ENCODE measurements around the gene MAGEB17.
"Not testable (repeated sequence)": the region's sequence is repeated elsewhere in the genome, so short reads cannot be mapped to it uniquely, and the experiment has no call there.

Gene MAGEB17

DNA sequence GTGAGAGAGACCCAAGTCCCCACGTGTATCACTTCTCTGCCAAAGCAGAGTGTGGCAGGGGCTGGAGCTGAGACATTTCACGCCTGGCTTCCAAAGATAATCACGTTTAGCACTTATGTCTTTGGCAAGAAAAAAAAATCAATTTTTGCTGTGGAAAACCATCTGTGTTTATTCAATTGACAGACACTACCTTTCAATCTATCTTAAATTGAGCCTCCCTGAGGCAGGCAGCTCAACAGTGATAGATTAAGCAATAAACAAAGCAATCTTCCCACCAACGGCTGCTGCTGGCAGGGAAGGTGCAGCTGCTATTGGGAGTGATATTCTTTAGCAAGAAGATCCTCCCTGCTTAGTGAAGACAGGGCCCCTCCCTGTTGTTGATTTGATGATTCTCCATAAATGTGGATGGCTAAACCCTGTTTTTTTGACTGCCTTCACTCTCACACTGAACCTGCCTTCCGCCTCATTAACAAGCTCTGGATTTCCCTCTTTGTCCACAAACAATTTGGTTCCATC lies 11.6 kb upstream of the MAGEB17 start:
- intact Hi-C loops (cut with DNase I), result no loop called here
- no peak for DNase-seq

DNA sequence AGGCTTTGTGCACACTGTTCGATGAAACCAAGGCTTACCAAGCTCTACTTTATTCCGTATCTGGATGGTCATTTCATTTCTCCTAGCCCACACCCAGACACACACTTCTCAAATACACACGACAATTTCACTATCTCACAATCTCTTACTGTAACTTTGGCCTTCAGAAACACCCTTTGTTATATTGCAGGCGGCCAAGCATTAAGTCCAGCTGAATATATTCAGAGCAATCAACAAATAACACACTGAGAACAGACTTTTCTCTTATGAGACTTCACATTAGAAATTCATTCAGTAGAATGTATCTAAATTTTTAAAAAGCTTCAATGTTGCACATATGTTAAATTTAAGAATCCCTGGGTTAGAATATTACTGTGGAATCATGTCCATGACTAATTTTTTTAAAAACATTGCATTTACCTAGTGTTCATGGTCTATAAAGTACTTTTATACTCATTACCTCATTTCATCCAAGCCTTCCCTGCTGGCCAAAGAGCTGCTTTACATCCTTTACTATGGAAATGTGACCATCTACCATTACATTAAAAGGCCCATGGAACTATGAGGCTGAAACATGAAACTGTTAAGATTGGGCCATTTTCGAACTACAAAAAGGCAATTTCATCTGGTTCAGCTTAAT lies 10.5 kb upstream of the MAGEB17 start:
- DNase-seq, result no peak
- intact Hi-C loops (cut with DNase I), result no loop called here

- DNase-seq, result no peak
- intact Hi-C loops (cut with DNase I), result no loop called here
These were observed 6.6 kb upstream of the MAGEB17 start for GRCh38 chrX:16160729-16161128.

GRCh38 chrX:16161173-16161572 lies 6.1 kb upstream of the MAGEB17 start:
- peak in 1 of 10 donors; percentile 61 for DNase-seq
- intact Hi-C loops (cut with DNase I), result not testable (repeated sequence)

GRCh38 chrX:16162391-16162790 lies 4.9 kb upstream of the MAGEB17 start:
- no peak for DNase-seq
- intact Hi-C loops (cut with DNase I), result no loop called here

- DNase-seq, result no peak
- intact Hi-C loops (cut with DNase I), result no loop called here
These were observed 2.5 kb upstream of the MAGEB17 start for GRCh38 chrX:16164748-16165147.

GRCh38 chrX:16171039-16171438 lies 3.8 kb downstream of the MAGEB17 start:
- no peak for DNase-seq
- intact Hi-C loops (cut with DNase I), result no loop called here

- no peak for DNase-seq
- intact Hi-C loops (cut with DNase I), result no loop called here
These were observed 4.7 kb downstream of the MAGEB17 start for GRCh38 chrX:16171944-16172343.

- DNase-seq, result no peak
- intact Hi-C loops (cut with DNase I), result no loop called here
These were observed 5.1 kb downstream of the MAGEB17 start for GRCh38 chrX:16172391-16172790.

DNA sequence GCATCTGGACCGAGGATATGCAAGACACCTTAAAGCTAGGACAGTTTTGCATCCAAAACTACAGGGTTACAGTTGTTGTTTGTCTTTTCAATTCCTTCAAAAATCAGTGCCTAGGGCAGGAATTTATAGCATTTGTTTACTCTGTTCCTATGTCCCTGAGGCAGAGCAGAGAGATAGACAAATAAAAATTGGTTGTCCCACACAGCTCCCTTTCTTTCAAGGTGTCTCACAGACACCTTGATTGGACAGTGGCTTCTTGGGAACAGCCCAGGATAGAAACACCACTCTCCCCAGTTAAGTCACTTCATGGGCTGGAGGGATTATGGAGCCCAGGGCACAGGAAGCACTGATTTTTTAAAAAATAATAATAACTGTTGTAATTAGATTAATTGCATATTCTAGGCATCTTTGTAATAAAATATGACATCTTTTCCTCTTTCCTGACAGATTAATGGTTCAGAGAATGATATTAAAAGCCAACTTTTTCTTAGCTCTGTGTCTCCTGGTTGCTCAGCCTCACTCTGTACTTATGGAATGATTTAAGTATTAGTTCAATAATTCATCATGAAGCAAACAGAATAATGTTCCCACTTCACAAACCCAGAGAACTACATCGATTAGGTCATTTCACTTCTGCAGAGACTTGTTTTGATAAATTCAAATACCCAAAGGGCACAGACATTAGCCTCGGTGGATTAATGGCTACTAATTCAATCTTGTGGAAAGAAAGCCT lies 8.2 kb downstream of the MAGEB17 start:
- intact Hi-C loops (cut with DNase I), result no loop called here
- DNase-seq, result no peak

DNA sequence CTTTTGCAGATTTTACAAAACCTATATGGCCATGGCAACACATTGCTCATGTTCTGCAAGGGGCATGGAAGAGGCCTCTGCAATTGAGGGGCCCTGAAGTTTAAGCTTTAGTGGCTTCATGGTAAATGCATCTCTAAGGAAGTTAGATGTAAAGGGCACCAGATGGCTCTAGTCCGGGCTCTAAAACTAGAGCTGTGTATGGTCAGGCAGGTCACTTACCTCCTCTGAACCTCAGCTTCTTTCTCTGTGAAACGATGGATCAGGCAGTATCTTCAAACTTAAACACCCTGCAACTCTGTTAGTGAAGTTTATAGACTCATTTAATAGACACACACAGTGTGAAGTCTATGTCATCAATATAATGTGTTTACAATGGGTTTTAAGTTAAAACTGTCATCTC lies 10.0 kb downstream of the MAGEB17 start:
- no peak for DNase-seq
- intact Hi-C loops (cut with DNase I), result no loop called here

- intact Hi-C loops (cut with DNase I); DNase-seq: not testable (repeated sequence)
These were observed 16.6 kb downstream of the MAGEB17 start for GRCh38 chrX:16183843-16184242.

DNA sequence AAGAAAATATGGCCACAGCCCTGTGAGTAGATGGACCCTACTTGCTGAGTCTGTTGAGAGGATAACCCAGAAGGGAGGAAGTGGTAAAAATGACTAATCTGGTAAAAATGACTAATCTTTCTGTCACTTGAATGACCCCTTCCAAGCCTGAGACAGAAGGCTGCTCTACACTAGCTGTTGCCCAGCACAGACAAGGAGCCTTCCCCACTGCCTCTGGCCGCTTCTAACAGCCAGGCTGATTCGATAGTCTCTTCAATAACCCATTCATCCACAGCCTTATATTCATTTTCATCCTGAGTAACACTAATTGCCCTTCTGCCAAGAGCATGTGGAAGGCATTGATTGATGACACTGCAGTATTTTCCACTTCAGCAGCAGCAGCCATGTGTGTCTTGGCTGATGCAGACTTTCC lies 18.4 kb downstream of the MAGEB17 start:
- intact Hi-C loops (cut with DNase I), result no loop called here
- no peak for DNase-seq

DNA sequence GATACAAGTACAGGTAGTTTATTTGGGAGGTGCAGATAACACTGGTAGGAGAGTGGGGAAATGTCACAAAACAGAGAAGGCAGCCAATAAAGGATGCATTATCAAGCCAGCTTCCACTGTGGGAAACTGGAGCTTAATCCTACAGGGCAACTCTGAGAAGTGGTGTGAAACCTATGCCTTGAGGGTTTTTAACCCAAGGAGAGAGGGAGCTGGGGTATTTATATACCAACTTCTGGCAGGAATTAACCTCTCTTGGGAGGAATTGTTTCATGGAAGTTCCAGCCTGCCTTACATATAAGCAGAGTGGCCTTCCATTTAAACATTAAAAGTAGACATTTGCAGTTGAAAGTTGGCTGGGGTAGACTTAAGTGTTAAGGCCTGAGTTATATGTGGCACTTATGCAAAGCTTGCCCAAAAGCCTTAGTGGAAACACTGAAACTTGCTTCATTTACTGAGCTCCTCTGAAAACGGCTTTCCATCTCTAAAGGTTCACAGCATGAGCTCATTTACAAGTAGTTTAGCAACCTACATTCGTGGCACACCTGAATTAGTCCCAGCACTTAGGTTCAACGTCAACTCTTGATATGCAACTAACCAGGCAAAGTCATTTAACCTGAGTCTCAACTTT lies 19.2 kb downstream of the MAGEB17 start:
- intact Hi-C loops (cut with DNase I), result no loop called here
- DNase-seq, result no peak

GRCh38 chrX:16187024-16187760 lies 19.9 kb downstream of the MAGEB17 start:
- intact Hi-C loops (cut with DNase I), result no loop called here
- DNase-seq, result no peak

GRCh38 chrX:16188687-16189086 lies 21.4 kb downstream of the MAGEB17 start:
- no peak for DNase-seq
- intact Hi-C loops (cut with DNase I), result no loop called here

DNA sequence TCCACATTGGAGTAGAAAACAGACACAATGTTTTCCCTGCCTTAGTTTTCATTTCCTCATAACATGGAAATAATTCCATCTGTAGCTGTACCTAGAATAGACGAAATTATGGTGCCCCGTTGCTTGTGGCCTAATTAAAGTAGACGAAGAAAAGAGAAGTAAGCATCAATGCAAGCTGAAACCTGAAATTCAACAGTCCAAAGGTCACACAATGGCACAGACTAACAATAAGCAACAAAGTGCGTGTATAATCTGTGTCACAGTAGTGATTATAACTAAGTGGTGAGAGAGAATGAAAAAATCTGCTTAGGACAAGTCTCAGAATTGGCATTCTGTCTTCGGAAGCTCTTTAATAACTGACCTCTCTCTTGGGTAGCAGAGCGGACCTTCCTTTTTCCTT lies 24.3 kb downstream of the MAGEB17 start:
- intact Hi-C loops (cut with DNase I), result no loop called here
- DNase-seq, result no peak

GRCh38 chrX:16196829-16197228 lies 29.5 kb downstream of the MAGEB17 start:
- intact Hi-C loops (cut with DNase I), result no loop called here
- DNase-seq, result no peak

- intact Hi-C loops (cut with DNase I), result no loop called here
- no peak for DNase-seq
These were observed 32.1 kb downstream of the MAGEB17 start for GRCh38 chrX:16199343-16199742.

- intact Hi-C loops (cut with DNase I), result no loop called here
- no peak for DNase-seq
These were observed 35.7 kb downstream of the MAGEB17 start for GRCh38 chrX:16202943-16203342.

DNA sequence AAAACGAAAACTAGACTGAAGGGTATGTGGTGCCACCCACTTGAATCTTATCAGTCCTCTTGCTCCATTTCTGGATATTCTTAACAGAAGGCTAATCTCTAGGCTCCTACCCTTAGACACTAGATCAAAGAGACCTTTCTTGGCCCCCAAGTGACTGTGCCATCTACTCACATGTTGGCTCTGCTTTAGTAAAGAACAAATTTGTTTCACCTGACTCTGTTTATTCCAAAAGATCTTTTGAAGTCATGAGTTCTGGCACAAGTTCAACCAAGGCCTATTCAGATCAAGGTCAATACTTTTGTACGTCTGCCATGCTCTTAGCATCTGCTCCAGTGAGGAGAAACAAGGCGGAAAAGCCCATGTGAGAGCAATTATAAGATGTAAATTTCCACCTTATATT lies 37.3 kb downstream of the MAGEB17 start:
- intact Hi-C loops (cut with DNase I), result no loop called here
- DNase-seq, result no peak

Data from posterior cingulate gyrus (tissue), 11 donors.